ENCODE results near the gene WNT3A.

WNT3A gene

DNA sequence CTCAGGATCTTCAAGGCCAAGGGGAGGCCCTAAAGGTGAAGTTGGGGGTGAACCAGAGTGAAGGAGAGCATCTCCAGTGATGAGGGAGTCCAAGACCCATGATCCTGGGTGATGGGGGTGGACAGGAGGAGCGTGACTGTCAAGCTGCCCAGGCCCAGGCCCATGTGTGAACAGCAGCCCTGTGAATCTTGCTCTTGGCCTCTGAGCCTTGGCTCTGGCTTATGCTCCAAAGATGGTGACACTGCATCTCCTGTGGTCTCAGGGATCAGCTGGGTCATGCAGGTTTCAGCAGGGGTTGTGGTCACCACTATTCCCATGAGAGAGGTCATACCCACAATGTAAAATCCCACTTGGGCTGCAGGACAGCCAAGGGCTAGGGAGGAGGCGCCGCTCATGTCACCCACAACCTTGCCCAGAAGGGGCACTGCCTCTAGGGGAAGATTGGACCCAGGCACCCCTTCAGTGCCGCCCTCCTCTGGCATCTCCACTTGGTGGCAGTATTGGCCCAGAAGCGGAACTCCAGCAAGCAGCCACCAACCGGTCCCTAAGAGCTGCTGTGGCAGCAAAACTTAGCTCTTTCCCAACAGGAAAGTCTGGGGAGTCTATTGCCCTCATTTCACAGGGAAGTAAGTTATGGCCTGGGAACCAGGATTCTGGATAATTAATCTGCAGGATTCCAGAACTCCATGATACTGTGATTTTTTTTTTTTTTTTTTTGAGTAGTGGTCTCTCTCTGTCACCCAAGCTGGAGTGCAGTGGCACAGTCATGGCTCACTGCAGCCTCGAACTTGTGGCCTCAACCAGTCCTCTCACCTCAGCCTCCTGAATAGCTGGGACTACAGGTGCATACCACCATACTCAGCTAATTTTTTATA, 7.5 kb upstream of the WNT3A start:
- peak; percentile 85 for DNase-seq (ENCODE audit: low read depth, low spot score)

DNA sequence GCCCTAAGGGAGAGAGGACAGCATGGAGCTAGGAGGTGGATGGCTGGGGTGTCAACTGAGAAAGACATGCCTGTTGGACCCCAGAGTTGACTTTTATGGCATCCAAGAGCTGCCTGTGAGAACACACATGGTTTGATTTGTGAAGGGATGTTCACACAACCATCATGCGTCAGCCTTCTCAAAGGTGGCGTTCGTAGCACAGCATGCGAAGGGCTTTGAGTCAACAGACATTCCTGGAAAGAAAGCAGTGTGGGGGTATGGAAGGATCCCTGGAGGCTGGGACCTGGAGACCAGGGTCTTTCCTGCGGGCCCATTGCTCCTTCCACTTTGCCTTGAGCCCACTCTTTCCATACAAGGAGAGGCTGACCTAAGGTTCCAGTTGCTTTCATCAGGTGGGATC, 6.4 kb upstream of the WNT3A start:
- no peak for DNase-seq (ENCODE audit: low read depth, low spot score)

DNA sequence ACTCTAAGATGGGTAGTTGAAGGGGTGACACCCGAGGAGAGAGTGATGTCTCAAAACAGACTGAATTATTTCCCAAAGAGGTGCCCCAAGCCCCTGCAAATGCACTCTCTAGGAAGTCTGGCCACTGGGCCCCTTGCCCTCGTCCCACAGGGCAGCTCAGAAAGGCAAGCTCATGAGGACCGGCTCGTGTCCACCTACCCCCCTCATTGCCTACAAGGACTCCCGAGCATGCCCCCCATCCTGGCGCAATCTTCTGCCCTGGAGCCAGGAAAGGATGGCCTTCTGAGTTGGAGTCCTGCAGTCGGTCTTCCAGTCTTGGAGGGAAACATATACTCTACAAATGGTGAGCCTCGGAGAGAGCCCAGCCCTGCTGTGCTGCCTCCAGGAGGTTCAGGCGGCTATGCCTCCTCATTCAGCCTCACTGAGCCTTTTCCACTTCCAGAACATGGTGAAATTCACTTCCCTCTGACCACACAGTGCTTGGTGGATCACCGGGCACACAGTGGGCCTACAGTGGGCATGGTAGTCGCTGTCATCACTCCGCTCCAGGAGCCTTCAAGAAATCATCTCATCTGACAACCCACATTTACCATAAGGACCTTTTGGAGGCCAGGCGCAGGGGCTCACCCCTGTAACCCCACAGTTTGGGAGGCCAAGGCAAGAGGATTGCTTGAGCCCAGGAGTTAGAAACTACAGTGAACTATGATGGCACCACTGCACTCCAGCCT, 5.8 kb upstream of the WNT3A start:
- DNase-seq (ENCODE audit: low read depth, low spot score), result no peak

DNA sequence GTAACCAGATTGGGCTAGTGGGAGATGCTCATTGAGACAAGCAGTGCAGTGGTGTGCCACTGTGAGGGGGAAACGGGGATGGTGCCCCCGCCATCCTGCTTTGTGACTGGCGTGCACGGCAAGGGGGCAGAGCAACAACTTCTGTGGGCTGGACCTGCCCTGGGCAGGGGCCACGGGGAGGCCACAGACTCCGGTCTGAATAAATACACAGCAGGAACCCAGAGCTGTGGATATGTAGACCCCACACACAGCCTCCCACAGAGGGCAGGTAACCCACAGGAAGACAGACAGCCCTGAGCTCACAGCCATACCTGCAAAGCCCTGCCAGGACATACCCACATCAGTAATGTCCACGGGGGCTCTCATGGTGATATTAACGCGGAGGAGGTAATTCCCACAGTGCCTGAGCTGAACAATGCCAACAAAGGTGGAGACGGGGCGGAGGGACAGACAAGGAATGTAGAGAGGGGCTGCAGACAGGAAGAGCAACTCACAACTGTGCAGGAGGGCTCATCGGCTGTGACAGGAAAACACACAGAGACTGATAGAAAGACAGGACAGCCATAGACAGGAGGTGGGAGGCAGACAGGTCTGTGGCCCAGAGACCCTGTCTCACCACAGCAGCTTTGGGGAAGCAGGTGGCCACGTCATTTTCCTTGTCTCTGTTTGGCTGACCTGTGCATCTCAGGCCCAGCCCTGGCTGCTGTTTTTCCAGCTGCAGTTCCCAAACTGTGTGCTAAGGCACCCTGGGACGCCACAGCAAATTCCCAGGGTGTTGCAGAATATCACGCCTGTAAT, 4.9 kb upstream of the WNT3A start:
- DNase-seq (ENCODE audit: low read depth, low spot score), result no peak

DNA sequence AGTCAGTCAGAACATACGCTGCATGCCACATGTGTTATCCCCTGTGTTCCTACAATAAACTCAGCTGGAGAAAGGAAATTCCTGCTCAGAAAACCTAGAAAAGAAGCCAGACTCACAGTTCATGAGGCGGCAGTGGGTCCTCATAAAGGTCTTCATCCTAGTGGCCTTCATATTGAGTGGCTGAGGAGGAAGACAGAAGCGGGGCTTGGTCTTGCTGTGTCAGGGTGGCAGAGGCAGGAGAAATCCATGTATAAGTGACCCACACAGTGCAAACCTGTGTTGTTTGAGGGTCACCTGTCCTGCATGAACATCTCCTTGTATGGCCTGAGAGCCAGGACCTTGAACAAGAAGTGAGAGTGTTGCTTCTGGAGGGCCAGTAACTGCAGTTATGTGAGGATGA, 4.0 kb upstream of the WNT3A start:
- no peak for DNase-seq (ENCODE audit: low read depth, low spot score)

DNA sequence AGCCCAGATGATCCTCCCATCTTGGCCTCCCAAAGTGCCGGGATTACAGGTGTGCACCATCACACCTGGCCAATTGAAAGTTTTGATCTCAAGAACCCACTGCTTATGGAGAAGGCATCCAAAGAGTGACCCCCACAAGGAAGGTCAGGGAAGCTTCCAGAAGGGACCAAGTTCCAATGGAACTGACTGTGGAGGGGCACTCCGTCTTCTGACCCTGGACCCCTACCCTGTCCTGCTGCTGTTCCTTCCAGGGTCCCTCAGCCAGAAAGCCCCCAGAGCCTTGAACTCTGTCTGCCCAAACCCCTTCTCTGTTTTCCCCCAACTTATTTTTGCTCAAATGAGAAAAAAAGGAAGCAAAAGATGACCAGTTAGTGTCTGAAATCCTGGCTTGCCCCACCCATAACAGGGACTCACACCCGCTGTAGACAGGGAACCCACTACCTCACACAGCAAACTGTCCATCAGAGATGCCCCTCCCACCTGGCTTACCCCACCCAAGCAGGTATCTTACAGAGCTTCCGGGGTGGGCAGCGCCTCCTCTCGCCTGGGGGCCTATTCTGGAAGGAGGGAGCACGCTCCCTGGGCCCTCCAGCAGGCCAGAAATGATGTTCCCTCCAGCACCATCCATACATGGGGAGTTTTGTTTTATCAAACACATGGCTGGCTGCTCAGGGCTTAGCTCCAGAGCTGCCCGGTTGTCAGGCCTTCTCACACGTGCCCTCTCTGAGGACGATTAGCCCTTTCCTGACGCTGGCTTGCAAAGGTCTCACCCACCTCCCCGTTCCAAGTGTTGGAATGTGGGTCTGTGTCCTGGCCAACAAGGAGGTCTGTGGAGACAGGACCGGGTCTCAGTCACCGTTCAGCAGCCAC, 3.1 kb upstream of the WNT3A start:
- DNase-seq (ENCODE audit: low read depth, low spot score), result no peak

DNA sequence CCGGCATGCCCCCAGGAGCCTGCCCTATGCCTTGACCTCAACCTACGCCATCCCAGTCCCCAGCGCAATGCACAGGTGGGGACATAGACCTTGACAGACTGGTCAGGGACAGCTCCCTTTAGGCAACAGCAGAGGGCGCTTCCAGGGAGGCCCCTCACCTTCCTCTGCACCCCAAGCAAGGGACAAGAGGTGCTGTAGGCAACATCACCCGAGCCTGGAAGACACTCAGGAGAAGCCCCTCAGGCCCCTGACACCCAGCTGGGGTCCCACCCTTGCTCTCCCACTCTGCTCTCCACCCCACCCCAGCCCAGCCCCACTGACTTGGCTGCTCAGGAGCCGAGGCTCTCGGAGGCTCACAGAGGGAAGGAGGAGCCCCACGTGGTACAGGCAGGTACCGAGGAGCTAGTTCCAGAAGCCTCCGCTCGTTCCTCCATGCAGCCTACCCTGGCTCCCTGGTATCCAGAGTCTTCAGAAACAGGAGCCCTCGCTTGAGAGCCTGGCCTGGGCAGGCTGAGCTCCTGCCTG, 2.4 kb upstream of the WNT3A start:
- DNase-seq (ENCODE audit: low read depth, low spot score), result no peak

DNA sequence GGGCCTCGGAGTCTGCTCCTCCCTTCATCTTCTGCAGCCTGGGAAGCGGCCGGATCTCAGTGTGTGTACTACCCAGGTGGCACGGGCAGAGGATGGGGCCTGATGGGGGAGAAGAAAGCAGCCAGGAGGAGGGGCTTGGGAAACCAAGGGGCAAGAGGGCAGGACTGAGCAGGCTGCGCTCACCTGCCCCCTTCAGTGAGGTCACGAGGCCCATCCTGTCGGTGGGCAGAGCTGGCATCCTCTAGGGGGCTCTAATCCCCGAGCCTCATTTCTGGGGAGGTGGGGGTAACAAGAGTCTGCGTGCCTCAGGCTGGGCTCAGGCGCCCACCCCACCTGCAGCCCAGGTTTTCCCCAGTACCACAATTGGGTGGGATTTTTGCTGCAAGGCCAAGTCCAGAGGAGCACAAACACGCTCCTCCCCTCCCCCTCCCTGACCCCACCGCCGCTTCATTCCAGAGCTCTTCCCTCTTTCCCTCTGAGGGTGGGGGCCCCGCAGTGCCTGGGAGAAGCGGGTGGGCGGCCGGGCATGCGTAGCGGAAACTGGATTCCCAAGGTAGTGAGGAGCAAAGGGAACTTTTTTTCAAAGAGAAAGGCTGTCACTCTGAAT, 1.8 kb upstream of the WNT3A start:
- DNase-seq (ENCODE audit: low read depth, low spot score), result no peak

DNA sequence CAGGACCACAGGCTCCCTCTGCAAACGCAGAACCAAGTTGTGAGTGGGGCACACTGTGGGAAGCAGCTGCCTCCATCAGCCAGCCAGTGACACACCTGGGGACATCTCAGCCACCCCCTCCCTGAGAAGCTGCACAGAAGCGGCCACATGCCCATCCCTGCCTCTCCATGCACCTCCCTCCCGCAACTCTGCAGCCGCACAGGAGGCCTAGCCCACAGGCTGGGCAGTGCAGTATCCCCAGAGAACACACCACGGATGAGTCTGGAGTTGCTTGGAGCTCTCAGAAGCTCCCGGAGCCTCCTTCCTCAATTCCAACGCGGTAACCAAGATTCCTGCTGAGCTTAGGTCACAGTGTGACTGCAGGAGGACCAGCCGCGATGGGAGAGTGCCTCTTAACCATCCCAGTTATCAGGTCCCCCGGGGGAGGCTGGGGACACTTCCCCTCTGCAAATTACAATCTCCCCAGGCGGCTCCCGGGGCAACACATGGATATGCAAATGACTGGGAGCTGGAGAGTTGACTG, 1.2 kb upstream of the WNT3A start:
- DNase-seq (ENCODE audit: low read depth, low spot score), result no peak

DNA sequence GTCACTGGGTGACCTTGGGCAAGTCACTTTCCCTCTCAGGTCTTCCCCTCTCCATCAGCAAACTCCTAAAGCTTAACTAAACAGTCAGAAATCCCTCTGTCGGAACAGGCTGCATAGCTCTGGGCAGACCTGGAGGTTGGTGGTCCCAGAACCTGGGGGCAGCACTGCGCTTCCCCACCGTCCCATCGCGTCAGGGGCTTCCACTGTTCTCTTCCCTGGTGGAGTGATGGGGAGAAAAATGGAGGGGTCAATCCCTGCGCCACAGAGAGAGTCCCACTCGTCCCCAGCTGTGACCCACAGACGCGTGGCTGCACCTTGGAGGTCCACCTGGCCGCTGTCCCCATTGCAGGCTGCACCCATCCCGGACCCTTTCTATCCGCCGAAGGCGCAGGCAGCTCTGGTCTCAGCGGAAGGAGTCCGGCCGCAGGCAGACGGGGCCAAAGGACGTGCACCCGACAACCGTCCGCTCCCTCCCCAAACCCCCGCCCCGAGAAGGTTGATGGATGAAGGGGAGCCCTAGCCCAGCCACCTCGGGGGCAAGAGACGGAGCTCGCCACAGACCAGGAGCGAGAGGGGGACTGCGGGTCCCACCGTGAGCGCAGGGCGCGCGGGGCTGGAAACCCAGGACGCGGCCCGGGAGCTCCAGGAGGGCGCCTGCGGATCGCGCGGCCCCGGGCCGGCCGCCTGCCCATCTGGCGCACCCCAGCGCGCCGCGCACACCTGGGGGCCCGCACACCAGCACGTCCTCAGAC, 588 bp upstream of the WNT3A start:
- DNase-seq (ENCODE audit: low read depth, low spot score), result no peak

DNA sequence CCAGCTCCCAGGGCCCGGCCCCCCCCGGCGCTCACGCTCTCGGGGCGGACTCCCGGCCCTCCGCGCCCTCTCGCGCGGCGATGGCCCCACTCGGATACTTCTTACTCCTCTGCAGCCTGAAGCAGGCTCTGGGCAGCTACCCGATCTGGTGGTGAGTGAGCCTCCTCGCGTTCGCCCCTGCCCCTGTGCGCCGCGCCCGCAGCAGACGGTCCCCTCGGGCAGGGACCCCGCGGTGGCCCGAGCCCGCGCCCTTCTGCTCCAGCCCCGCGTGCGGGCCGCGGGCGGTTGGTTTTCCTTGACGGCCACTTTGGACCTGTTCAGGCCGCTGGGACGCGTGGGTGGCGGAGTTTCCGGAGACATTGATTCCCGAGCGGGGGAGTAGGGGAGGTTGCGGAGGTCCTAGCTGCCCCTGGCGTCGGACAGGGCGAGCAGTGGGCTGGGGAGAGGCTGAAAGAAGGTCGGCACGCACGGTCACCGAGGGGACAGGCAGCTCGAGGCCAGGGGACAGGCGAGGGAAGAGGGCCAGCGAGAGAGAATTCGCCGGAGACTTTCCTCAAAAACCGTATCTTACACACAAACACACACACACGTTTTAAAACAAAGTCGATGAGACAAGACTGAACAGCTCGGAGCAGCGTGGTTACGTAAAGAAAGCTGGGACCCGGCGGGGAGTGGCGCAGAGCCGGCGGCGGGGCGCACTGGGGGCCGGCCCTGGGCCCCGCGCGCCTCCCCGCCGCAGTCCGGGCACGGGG, 427 bp downstream of the WNT3A start:
- peak; percentile 33 for DNase-seq (ENCODE audit: low read depth, low spot score)

DNA sequence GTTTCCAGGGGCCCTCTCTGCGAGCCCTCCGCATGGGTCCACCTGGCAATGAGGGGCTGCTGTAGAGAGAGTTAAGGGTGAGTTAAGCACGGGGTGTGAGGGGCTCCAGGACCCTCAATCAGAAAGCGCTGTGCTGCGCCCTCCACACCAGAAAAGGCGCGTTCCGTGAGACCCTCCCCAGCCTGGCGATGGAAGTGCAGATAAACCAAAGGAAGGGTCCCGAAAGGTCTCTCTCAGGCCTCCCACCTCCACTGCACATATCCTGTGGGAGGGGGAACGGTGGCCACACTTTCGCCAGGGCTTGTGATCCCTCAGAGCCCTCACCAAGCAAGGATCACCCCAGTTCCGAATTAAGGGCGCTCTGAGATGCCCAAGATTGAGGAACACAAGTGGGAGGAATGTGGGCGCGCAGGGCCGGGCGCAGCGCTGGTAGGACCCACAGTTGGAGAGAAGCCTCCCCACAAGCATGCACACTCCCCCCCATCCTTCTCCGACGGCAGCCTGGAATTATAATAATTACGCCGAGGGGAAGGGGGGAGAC, 1.1 kb downstream of the WNT3A start:
- no peak for DNase-seq (ENCODE audit: low read depth, low spot score)

DNA sequence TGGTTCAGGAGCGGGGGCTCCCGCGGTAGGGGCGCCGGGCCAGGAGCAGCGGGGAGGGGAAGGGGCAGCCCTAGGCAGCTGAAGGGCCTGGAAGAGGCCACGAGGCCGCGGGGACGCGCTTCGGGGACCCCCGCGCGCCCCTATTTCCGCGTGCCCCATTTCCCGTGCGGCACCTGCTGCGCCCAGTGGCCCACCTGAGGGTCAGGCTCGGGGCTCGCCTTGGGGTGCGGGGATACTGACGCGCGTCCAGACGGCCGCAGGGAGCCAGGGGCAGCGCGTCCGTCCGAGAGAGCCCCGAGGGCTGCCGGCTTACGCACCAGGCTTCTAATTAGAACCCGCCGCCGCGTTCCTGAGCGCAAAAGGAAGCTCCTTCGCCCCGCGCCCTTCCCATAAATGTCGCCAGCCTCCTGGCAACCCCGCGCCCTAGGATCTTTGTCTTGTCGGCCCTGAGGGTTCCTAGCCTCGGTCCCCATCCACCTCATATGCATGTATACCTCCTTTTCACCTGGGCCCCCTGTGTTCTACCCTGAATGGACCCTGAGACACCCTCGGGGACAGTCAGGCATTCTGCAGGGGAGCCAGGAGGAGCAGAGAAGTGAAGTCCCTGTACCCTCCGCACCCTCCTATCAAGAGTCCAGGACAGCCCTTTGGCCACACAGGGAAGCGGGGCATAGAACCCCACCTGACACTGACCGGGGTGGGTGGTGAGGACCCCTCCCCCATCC, 1.8 kb downstream of the WNT3A start:
- no peak for DNase-seq (ENCODE audit: low read depth, low spot score)

DNA sequence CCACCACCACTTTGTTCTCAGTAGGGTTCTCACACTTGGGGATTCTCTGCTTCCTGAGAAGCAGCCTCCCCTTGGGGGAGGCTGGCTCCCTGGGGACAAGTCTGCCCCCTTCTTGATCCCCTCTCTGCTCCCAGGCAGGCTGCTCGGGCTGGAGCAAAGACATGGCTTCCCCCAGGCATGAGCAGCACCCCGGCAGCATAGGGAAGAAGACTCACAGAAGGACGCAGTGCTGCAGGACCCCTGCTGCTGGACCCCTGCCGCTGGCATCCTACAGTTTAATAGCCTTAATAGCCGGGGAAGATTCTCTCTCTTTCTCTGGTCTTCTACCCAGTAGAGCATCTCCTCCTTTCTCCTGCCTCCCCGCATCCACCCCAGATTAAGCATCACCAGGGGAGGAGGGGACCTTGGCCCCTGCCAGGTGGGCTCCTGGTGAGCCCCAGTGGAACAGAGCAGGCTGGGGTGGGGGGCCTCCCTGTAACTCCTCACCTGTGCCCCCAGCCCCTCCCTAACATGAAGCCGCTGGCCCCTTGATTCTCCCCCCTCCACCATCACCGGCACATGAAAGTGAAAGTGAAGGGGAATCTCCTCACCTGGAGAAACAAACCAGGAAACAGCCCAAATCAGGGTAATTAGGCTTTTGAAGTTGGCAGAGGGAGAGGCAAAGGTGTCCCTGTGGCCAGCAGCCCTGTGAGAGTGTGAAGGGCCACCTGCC, 2.5 kb downstream of the WNT3A start:
- DNase-seq (ENCODE audit: low read depth, low spot score), result no peak

DNA sequence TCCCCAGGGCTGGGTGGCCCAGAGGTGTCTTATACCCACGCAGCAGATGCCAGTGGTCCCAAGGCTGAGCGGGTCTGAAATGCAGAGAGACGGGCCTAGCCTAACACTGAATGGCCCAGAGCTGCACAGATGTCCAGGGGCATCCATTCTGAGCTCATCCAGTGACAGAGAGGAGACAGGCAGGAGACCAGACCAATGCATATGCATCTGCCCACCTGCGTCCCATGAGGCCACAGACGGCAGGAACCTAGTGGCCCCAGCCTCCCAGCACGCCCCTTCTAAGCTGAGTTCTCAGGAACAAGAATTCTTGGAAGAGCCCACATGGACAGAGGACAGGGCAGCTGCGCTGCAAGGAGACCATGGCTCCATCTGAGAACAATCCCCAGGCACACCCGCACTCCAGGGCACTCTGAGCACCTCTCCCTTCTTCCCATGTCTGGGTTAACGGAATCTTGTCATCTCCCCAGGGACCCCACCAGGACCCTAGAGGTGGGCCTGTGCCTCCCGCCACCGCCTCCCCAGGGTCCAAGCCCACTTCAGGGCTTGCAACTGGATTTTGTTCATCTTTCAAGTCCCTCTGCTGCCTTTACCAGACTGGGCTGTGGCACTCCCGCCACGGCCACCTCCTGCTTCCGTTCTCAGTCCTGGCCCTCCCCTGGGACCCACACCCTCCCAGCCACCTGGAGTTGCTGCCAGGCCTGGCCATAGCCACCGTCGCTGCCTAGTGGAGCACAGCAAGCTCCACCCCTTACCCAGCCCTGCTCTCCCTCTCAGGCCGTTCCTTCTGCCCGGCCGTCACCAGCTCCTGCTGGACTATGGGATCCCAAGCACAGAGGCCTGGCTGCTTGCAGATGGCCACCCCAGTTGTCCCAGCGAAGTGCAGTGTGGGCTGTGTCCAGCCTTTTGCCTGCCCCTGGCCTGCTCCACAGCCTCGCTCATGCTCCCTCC, 3.3 kb downstream of the WNT3A start:
- DNase-seq (ENCODE audit: low read depth, low spot score), result no peak

DNA sequence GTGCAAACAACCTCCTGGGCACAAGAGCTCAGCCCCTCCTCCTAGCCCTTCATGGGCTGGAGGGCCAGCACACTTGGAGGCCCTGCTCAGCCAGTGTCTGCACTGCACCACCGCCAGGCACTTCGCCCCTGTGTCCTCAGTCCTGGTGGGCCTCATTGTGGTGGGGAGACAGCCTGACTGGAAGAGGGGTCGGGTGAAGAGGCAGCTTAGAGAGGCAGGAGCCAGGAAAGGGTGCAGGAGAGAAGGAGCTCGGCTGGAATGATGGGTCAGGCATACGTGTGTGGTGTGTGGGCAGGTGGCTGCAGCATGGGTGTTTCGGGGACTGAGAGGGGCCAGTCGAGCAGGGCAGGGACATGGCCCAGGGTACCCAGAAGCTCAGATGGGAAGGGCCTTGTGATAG, 4.1 kb downstream of the WNT3A start:
- DNase-seq (ENCODE audit: low read depth, low spot score), result no peak
